HEK293 (cell line): ENCODE results near the gene FAM167B.

Source experiments
- GLIS2 ChIP-seq: fragments of 450-650 bp; formaldehyde crosslinking; IDR thresholded peaks from 2 replicates; pipeline ENCODE4 v1.5.1; 2016; ENCODE audit warnings: missing biosample characterization, missing genetic modification characterization
- MYNN ChIP-seq: fragments of 450-650 bp; formaldehyde crosslinking; IDR thresholded peaks from 2 replicates; pipeline ENCODE4 v1.5.1; 2016; ENCODE audit warnings: missing biosample characterization, missing genetic modification characterization, borderline replicate concordance
- SP3 ChIP-seq: fragments of 450-650 bp; formaldehyde crosslinking; IDR thresholded peaks from 2 replicates; pipeline ENCODE4 v1.5.1; 2016; ENCODE audit warnings: missing biosample characterization, missing genetic modification characterization
- ZBTB20 ChIP-seq: fragments of 450-650 bp; formaldehyde crosslinking; IDR thresholded peaks from 2 replicates; pipeline ENCODE4 v1.5.1; 2016; ENCODE audit warnings: missing biosample characterization, missing genetic modification characterization
- ZBTB21 ChIP-seq: fragments of 450-650 bp; formaldehyde crosslinking; IDR thresholded peaks from 2 replicates; pipeline ENCODE4 v1.5.1; 2017; ENCODE audit warnings: missing biosample characterization, missing genetic modification characterization
- ZFHX2 ChIP-seq: fragments of 450-650 bp; formaldehyde crosslinking; conservative IDR thresholded peaks from 2 replicates; pipeline ENCODE4 v1.5.1; 2016; ENCODE audit warnings: missing biosample characterization, missing genetic modification characterization
- ZNF132 ChIP-seq: fragments of 450-650 bp; formaldehyde crosslinking; IDR thresholded peaks from 2 replicates; pipeline ENCODE4 v1.5.1; 2017; ENCODE audit warnings: missing biosample characterization, missing genetic modification characterization, borderline replicate concordance
- ZNF2 ChIP-seq: fragments of 450-650 bp; formaldehyde crosslinking; IDR thresholded peaks from 2 replicates; pipeline ENCODE4 v1.5.1; 2016; ENCODE audit warnings: missing biosample characterization, missing genetic modification characterization
- ZNF23 ChIP-seq: fragments of 450-650 bp; formaldehyde crosslinking; IDR thresholded peaks from 2 replicates; pipeline ENCODE4 v1.5.1; 2016; ENCODE audit warnings: missing biosample characterization, missing genetic modification characterization, borderline replicate concordance
- ZNF311 ChIP-seq: fragments of 450-650 bp; formaldehyde crosslinking; IDR thresholded peaks from 2 replicates; pipeline ENCODE4 v1.5.1; 2017; ENCODE audit warnings: missing biosample characterization, missing genetic modification characterization, borderline replicate concordance
- ZNF354C ChIP-seq: fragments of 450-650 bp; formaldehyde crosslinking; IDR thresholded peaks from 2 replicates; pipeline ENCODE4 v1.5.1; 2016; ENCODE audit warnings: missing biosample characterization, missing genetic modification characterization, low read depth, borderline replicate concordance
- ZNF391 ChIP-seq: fragments of 450-650 bp; formaldehyde crosslinking; IDR thresholded peaks from 2 replicates; pipeline ENCODE4 v1.5.1; 2016; ENCODE audit warnings: low read depth, missing biosample characterization, missing genetic modification characterization, borderline replicate concordance
- ZNF501 ChIP-seq: fragments of 450-650 bp; formaldehyde crosslinking; IDR thresholded peaks from 2 replicates; pipeline ENCODE4 v1.5.1; 2016; ENCODE audit warnings: missing biosample characterization, missing genetic modification characterization
- ZNF548 ChIP-seq: fragments of 450-650 bp; formaldehyde crosslinking; IDR thresholded peaks from 2 replicates; pipeline ENCODE4 v1.5.1; 2016; ENCODE audit warnings: missing biosample characterization, missing genetic modification characterization
- ZSCAN23 ChIP-seq: fragments of 450-650 bp; formaldehyde crosslinking; IDR thresholded peaks from 2 replicates; pipeline ENCODE4 v1.5.1; 2016; ENCODE audit warnings: missing biosample characterization, missing genetic modification characterization
- TF ChIP-seq, protein P1 (sequence below): fragments of 450-650 bp; formaldehyde crosslinking; IDR thresholded peaks from 2 replicates; pipeline ENCODE4 v1.5.1; 2016; ENCODE audit warnings: missing biosample characterization, missing genetic modification characterization
- TF ChIP-seq, protein P2 (sequence below): fragments of 450-650 bp; formaldehyde crosslinking; IDR thresholded peaks from 2 replicates; pipeline ENCODE4 v1.5.1; 2016; ENCODE audit warnings: missing biosample characterization, missing genetic modification characterization
- TF ChIP-seq, protein P3 (sequence below): fragments of 450-650 bp; formaldehyde crosslinking; IDR thresholded peaks from 2 replicates; pipeline ENCODE4 v1.5.1; 2016; ENCODE audit warnings: missing biosample characterization, missing genetic modification characterization
- TF ChIP-seq, protein P4 (sequence below): fragments of 450-650 bp; formaldehyde crosslinking; conservative IDR thresholded peaks from 2 replicates; pipeline ENCODE4 v1.5.1; 2016; ENCODE audit warnings: low read depth, missing biosample characterization, missing genetic modification characterization

The FAM167B gene

DNA sequence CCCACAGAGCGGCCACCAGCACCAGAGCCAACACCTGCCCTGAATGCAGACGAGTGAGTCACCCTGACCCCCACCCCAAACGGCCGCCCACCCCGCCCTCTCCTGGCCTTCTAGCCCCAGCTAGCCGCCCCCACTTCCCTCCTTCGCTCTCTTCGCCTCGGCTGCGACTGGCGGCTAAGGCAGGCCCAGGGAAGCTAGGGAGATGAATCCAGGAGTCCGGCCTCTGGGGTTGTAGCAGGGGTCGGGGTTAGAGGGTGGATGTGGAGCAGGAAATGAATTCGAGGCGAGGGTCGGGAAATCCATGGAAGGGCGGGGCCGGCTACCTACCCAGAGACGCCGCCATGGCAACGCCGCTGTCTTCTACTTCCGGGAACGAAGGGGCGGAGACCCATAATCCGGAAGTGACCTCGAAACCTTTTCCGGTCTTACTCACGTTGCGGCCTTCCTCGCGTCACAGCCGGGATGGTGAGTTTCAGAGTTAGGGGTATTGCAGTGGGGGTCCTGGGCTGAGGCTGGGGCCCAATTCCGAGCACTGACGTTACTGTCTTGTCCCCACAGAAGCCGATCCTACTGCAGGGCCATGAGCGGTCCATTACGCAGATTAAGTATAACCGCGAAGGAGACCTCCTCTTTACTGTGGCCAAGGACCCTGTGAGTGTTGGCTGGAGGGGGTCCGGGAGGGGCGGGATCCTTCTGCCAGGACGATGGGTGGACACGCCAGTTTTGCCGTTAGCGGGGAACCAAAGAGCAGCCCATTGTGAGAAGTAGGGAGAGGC, 24.9 kb upstream of the FAM167B start, which contains the start of the genes EIF3I and TMEM234 (continued):
- TF ChIP-seq, protein P1, sequence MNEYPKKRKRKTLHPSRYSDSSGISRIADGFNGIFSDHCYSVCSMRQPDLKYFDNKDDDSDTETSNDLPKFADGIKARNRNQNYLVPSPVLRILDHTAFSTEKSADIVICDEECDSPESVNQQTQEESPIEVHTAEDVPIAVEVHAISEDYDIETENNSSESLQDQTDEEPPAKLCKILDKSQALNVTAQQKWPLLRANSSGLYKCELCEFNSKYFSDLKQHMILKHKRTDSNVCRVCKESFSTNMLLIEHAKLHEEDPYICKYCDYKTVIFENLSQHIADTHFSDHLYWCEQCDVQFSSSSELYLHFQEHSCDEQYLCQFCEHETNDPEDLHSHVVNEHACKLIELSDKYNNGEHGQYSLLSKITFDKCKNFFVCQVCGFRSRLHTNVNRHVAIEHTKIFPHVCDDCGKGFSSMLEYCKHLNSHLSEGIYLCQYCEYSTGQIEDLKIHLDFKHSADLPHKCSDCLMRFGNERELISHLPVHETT (tag by site-specific recombination): peak; percentile 24
- no peak for TF ChIP-seq ZNF354C (tag by site-specific recombination)
- peak; percentile 89 for TF ChIP-seq ZFHX2 (tag by site-specific recombination)
- peak; percentile 90 for TF ChIP-seq SP3 (tag by site-specific recombination)
- peak; percentile 30 for TF ChIP-seq GLIS2 (tag by site-specific recombination)
- no peak for TF ChIP-seq ZNF311
- TF ChIP-seq ZSCAN23 (tag by site-specific recombination): no peak
- peak; percentile 40; the same call in 1 of the 2 replicates for TF ChIP-seq ZBTB20 (tag by site-specific recombination)
- TF ChIP-seq ZNF2: 0 out of 2 replicates have a peak, but pooled peaks have one; percentile 22
- TF ChIP-seq MYNN: no peak
- TF ChIP-seq, protein P2, sequence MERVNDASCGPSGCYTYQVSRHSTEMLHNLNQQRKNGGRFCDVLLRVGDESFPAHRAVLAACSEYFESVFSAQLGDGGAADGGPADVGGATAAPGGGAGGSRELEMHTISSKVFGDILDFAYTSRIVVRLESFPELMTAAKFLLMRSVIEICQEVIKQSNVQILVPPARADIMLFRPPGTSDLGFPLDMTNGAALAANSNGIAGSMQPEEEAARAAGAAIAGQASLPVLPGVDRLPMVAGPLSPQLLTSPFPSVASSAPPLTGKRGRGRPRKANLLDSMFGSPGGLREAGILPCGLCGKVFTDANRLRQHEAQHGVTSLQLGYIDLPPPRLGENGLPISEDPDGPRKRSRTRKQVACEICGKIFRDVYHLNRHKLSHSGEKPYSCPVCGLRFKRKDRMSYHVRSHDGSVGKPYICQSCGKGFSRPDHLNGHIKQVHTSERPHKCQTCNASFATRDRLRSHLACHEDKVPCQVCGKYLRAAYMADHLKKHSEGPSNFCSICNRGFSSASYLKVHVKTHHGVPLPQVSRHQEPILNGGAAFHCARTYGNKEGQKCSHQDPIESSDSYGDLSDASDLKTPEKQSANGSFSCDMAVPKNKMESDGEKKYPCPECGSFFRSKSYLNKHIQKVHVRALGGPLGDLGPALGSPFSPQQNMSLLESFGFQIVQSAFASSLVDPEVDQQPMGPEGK (tag by site-specific recombination): peak; percentile 92
- TF ChIP-seq, protein P3, sequence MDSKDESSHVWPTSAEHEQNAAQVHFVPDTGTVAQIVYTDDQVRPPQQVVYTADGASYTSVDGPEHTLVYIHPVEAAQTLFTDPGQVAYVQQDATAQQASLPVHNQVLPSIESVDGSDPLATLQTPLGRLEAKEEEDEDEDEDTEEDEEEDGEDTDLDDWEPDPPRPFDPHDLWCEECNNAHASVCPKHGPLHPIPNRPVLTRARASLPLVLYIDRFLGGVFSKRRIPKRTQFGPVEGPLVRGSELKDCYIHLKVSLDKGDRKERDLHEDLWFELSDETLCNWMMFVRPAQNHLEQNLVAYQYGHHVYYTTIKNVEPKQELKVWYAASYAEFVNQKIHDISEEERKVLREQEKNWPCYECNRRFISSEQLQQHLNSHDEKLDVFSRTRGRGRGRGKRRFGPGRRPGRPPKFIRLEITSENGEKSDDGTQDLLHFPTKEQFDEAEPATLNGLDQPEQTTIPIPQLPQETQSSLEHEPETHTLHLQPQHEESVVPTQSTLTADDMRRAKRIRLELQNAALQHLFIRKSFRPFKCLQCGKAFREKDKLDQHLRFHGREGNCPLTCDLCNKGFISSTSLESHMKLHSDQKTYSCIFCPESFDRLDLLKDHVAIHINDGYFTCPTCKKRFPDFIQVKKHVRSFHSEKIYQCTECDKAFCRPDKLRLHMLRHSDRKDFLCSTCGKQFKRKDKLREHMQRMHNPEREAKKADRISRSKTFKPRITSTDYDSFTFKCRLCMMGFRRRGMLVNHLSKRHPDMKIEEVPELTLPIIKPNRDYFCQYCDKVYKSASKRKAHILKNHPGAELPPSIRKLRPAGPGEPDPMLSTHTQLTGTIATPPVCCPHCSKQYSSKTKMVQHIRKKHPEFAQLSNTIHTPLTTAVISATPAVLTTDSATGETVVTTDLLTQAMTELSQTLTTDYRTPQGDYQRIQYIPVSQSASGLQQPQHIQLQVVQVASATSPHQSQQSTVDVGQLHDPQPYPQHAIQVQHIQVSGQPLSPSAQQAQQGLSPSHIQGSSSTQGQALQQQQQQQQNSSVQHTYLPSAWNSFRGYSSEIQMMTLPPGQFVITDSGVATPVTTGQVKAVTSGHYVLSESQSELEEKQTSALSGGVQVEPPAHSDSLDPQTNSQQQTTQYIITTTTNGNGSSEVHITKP (tag by site-specific recombination): peak; percentile 45; the same call in 1 of the 2 replicates
- no peak for TF ChIP-seq ZNF132
- peak; percentile 71; the same call in 1 of the 2 replicates for TF ChIP-seq ZNF501
- TF ChIP-seq, protein P4, sequence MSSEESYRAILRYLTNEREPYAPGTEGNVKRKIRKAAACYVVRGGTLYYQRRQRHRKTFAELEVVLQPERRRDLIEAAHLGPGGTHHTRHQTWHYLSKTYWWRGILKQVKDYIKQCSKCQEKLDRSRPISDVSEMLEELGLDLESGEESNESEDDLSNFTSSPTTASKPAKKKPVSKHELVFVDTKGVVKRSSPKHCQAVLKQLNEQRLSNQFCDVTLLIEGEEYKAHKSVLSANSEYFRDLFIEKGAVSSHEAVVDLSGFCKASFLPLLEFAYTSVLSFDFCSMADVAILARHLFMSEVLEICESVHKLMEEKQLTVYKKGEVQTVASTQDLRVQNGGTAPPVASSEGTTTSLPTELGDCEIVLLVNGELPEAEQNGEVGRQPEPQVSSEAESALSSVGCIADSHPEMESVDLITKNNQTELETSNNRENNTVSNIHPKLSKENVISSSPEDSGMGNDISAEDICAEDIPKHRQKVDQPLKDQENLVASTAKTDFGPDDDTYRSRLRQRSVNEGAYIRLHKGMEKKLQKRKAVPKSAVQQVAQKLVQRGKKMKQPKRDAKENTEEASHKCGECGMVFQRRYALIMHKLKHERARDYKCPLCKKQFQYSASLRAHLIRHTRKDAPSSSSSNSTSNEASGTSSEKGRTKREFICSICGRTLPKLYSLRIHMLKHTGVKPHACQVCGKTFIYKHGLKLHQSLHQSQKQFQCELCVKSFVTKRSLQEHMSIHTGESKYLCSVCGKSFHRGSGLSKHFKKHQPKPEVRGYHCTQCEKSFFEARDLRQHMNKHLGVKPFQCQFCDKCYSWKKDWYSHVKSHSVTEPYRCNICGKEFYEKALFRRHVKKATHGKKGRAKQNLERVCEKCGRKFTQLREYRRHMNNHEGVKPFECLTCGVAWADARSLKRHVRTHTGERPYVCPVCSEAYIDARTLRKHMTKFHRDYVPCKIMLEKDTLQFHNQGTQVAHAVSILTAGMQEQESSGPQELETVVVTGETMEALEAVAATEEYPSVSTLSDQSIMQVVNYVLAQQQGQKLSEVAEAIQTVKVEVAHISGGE (tag by site-specific recombination): peak; percentile 89
- no peak for TF ChIP-seq ZNF23
- TF ChIP-seq ZBTB21: peak; percentile 90
- no peak for TF ChIP-seq ZNF548 (tag by site-specific recombination)
- no peak for TF ChIP-seq ZNF391 (tag by site-specific recombination)
